ENCODE results near the gene CBARP. TPM values are rescaled to one million over a fixed set of nuclear protein-coding genes. Genes with fewer than 3 reads are reported as not detected.

Gene CBARP
- total and polyA plus RNA-seq, 4 donors = 0.05 to 0.25 (median 0.06) TPM; not detected in 1

DNA sequence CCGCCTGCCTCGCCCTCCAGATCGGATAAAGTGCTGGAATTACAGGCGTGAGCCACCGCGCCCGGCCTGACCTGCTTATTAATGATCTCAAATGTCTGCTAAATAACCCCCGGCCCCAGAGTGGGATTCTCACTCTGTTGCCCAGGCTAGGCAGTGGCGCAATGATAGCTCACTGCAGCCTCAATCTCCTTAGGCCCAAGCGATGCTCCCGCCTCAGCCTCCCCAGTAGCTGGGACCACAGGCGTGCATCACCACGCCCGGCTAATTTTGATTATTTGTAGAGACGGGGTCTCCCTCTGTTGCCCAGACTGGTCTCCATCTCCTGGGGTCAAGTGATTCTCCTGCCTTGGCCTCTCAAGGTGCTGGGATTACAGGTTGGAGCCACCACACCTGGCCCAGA lies 3.1 kb upstream of the CBARP start:
- Histone ChIP-seq H3K36me3 (ENCODE audit: control insufficient read depth in 4 of 4, insufficient read depth in 3 of 4, low read depth in 1 of 4, low read length in 3 of 4) (no peaks in the 10 kb centered on the region), H3K9me3 (ENCODE audit: control insufficient read depth in 4 of 4, low read length in 3 of 4) (no peaks in the 10 kb centered on the region), H3K9ac (ENCODE audit: low read depth in 1 of 2, low read length in 2 of 2) (peak overlapping the region in 1 of 2 donors; percentile 8), H3K4me3 (ENCODE audit: low read depth in 1 of 3, low read length in 3 of 3) (no peak overlapping the region), H3K4me1 (ENCODE audit: control insufficient read depth in 4 of 4, insufficient read depth in 4 of 4, low read length in 3 of 4) (peaks cover 29 to 67% (median 44%) of the 10 kb centered on the region in 4 donors), H3K27me3 (ENCODE audit: control insufficient read depth in 4 of 4, insufficient read depth in 4 of 4, low read length in 3 of 4) (no peaks in the 10 kb centered on the region), H3K27ac (ENCODE audit: low read depth in 1 of 2, low read length in 2 of 2) (peak overlapping the region in 1 of 2 donors; percentile 95)
- TF ChIP-seq HNF4G (IDR thresholded peaks at IDR 0.05) (no peak), FOXA2 (IDR thresholded peaks at IDR 0.05) (no peak), YY1 (IDR thresholded peaks at IDR 0.05) (no peak), RXRA (IDR thresholded peaks at IDR 0.05) (no peak), HNF4A (conservative IDR thresholded peaks at IDR 0.05) (no peak), GABPA (IDR thresholded peaks at IDR 0.05 in 1 of 2, conservative IDR thresholded peaks at IDR 0.05 in 1 of 2) (no peak), RAD21 (IDR thresholded peaks at IDR 0.05) (no peak), JUND (IDR thresholded peaks at IDR 0.05) (no peak), SP1 (IDR thresholded peaks at IDR 0.05) (no peak), TAF1 (conservative IDR thresholded peaks at IDR 0.05) (no peak), NR2F2 (IDR thresholded peaks at IDR 0.05) (no peak), FOXA1 (IDR thresholded peaks at IDR 0.05) (no peak), EGR1 (IDR thresholded peaks at IDR 0.05; ENCODE audit: low read depth in 2 of 2) (no peak)
- TF ChIP-seq, protein P1, sequence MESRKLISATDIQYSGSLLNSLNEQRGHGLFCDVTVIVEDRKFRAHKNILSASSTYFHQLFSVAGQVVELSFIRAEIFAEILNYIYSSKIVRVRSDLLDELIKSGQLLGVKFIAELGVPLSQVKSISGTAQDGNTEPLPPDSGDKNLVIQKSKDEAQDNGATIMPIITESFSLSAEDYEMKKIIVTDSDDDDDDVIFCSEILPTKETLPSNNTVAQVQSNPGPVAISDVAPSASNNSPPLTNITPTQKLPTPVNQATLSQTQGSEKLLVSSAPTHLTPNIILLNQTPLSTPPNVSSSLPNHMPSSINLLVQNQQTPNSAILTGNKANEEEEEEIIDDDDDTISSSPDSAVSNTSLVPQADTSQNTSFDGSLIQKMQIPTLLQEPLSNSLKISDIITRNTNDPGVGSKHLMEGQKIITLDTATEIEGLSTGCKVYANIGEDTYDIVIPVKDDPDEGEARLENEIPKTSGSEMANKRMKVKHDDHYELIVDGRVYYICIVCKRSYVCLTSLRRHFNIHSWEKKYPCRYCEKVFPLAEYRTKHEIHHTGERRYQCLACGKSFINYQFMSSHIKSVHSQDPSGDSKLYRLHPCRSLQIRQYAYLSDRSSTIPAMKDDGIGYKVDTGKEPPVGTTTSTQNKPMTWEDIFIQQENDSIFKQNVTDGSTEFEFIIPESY (IDR thresholded peaks at IDR 0.05) = no peak
- TF ChIP-seq, protein P2, sequence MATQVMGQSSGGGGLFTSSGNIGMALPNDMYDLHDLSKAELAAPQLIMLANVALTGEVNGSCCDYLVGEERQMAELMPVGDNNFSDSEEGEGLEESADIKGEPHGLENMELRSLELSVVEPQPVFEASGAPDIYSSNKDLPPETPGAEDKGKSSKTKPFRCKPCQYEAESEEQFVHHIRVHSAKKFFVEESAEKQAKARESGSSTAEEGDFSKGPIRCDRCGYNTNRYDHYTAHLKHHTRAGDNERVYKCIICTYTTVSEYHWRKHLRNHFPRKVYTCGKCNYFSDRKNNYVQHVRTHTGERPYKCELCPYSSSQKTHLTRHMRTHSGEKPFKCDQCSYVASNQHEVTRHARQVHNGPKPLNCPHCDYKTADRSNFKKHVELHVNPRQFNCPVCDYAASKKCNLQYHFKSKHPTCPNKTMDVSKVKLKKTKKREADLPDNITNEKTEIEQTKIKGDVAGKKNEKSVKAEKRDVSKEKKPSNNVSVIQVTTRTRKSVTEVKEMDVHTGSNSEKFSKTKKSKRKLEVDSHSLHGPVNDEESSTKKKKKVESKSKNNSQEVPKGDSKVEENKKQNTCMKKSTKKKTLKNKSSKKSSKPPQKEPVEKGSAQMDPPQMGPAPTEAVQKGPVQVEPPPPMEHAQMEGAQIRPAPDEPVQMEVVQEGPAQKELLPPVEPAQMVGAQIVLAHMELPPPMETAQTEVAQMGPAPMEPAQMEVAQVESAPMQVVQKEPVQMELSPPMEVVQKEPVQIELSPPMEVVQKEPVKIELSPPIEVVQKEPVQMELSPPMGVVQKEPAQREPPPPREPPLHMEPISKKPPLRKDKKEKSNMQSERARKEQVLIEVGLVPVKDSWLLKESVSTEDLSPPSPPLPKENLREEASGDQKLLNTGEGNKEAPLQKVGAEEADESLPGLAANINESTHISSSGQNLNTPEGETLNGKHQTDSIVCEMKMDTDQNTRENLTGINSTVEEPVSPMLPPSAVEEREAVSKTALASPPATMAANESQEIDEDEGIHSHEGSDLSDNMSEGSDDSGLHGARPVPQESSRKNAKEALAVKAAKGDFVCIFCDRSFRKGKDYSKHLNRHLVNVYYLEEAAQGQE (IDR thresholded peaks at IDR 0.05) = no peak
- TF ChIP-seq, protein P3, sequence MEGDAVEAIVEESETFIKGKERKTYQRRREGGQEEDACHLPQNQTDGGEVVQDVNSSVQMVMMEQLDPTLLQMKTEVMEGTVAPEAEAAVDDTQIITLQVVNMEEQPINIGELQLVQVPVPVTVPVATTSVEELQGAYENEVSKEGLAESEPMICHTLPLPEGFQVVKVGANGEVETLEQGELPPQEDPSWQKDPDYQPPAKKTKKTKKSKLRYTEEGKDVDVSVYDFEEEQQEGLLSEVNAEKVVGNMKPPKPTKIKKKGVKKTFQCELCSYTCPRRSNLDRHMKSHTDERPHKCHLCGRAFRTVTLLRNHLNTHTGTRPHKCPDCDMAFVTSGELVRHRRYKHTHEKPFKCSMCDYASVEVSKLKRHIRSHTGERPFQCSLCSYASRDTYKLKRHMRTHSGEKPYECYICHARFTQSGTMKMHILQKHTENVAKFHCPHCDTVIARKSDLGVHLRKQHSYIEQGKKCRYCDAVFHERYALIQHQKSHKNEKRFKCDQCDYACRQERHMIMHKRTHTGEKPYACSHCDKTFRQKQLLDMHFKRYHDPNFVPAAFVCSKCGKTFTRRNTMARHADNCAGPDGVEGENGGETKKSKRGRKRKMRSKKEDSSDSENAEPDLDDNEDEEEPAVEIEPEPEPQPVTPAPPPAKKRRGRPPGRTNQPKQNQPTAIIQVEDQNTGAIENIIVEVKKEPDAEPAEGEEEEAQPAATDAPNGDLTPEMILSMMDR (IDR thresholded peaks at IDR 0.05; ENCODE audit: low read depth, low read length, missing input control) = no peak
- TF ChIP-seq, protein P4, sequence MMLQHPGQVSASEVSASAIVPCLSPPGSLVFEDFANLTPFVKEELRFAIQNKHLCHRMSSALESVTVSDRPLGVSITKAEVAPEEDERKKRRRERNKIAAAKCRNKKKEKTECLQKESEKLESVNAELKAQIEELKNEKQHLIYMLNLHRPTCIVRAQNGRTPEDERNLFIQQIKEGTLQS (IDR thresholded peaks at IDR 0.05) = no peak
- TF ChIP-seq, protein P5, sequence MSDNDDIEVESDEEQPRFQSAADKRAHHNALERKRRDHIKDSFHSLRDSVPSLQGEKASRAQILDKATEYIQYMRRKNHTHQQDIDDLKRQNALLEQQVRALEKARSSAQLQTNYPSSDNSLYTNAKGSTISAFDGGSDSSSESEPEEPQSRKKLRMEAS (IDR thresholded peaks at IDR 0.05) = no peak
- 60% methylated on average over 15 of the region's 15 CpGs for WGBS
- DNase-seq (ENCODE audit: low spot score) = no peak

Data from liver (tissue), 9 donors.